Activated naive CD4-positive, alpha-beta T cell treated with Interleukin-2 at 50 U/mL for 16 hours (primary cell): ENCODE measurements around the gene RASGRP2.
"Not testable (repeated sequence)": the region's sequence is repeated elsewhere in the genome, so short reads cannot be mapped to it uniquely, and the experiment has no call there.

Experiments
- DNase-seq: peaks from one replicate; pipeline ENCODE4 v3.0.0-alpha.2; 2020

Gene RASGRP2

DNA sequence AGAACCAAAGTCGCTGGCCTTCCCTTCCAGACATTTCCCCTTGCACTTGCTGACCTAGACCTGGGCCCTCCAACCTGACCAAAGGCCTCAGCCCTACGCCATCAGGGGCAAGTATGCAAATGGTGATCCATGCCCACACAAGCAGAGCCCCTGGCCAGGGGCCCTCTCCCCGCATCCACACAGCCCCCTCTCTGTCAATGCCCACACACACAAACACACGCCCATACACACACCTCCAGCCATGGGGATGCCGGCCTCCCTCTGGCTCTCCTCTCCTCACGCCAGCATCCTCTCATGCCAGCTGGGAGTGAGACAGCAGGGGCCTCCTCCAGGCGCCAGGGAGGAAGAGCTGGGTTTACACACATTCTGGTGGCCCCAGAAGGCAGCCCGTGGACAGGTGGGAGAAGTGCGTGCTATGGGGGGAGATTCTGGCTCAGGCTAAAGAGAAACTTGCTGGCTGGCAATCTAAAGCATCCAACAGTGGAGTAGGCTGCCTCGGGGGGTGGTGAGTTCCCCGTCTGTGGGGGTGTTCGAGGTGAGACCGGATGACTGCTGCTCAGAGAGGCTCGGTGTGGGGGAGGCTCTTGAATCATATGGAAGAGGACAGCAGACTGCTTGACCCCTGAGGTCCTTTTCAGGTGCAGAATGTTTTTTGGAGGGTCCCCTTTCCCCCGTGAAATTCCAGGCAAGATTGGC lies 25.7 kb downstream of the RASGRP2 start:
- DNase-seq = no peak

- DNase-seq = no peak
These were observed 26.7 kb downstream of the RASGRP2 start for GRCh38 chr11:64717268-64717578.

DNA sequence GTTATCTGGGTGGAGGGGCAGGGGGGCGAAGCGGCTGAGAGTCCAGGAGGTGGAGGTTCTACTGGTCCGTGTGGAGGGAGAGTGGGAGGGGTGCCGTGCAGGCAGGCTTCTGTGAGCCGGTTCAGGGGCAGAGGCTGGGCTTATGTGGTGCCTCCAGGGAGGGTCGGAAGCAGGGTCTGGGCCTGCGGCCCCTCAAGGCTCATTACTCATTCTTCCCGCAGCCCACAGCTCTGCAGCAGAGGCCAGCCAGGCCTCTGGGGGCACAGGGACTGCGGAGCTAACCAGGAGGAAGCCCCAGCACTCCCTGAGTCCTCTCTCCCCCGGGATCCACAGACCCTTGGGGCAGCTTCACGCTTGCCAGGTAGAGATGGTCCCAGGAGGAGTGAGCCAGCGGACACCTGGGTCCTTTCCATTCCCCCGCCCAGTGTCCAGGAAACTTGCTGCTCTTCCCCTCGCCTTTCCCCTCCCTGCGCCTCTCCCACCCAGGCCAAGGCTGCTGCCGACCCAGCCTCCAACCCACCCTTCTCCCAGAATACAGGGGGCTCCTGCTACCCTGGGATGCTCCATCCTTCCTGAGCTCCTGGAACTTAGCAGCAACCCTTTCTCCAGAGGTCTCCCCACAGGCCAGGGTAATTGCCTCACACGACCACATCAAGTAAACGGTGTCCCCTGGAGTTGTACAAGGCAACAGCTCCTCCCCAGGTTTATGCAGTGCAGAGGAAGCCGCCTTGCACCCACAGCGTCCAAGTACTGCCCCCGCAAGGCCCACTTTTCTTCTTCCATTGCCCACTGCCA lies 27.3 kb downstream of the RASGRP2 start:
- DNase-seq = no peak

DNA sequence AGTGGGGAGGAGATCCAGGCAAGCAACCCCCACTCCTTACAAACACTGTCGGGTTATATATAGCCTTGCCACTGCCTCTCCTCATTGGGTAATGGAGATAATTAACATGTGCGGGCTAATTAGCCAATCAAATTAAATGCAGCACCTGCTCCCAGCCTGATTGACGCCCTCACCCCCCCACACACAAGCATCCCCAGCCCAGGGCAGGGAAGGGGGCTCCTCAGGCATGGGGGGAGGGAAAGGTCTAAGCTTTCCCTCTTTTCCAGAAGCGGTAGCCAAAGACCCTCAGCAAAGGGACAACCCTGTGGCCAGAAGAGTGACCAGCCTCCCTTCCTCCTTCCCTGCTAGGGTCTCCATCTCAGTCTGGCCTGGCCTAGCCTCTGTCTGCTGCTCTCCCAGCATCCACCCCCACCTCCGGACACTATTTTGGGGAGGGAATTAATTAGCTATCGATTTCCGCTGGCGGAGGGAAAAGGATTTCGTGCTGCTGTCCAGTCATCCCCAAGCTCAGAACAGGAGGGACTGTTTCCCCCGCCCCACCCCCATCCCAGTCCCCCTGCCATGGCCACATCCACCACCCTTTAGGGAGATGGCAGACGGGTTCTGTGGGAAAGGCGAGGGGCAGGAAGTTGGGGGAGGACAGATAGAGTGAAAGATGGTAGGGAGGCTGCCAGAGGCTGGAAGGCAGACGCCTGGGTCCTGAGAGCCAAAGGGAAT lies 28.0 kb downstream of the RASGRP2 start:
- DNase-seq = no peak

- no peak for DNase-seq
These were observed 28.8 kb downstream of the RASGRP2 start for GRCh38 chr11:64715110-64715509.

DNA sequence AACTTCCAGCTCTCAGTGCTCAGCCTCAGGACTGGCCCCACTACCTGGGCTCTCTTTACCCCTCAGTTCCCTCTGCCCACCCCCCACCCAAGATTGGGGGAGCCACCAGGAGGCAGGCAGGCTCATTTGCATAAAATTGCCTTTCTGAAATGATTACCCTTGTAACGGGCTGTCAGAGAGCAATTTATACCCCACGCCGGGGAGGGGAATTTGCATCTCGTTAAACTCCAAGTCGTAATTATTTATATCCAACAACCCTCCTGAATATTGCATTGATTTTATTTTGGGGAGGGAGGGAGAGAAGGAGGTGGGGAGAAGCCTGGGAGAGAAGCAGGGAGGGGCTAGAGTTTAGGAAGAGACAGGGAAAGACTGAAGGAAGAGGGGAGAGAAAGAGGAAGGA lies 29.3 kb downstream of the RASGRP2 start:
- DNase-seq = no peak

GRCh38 chr11:64713781-64714363 lies 30.1 kb downstream of the RASGRP2 start:
- DNase-seq = no peak

GRCh38 chr11:64713016-64713707 lies 30.8 kb downstream of the RASGRP2 start:
- DNase-seq = no peak

- no peak for DNase-seq
These were observed 31.4 kb downstream of the RASGRP2 start for GRCh38 chr11:64712430-64713015.

GRCh38 chr11:64711956-64712362 lies 32.0 kb downstream of the RASGRP2 start:
- no peak for DNase-seq

GRCh38 chr11:64711138-64711955 lies 32.6 kb downstream of the RASGRP2 start:
- DNase-seq = no peak

GRCh38 chr11:64710418-64711137 lies 33.4 kb downstream of the RASGRP2 start:
- no peak for DNase-seq

DNA sequence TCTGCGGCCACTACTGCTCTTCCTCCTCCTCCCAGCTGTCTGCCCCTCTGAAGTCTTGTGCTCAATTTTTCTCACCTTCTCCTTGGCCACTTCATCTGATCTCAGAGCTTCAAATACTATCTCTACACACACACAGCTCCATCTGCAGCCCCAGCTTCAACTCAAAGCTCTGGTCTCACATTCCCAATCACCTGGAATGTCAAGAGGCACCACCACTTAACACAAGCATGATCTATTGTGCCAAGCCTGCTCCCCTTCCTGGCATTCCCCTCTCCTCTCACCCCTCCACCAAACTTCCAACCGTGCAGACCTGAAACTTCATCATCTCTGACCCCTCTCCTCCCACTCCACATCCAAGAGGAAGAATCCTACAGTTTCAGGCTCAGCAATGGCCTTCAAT lies 38.4 kb downstream of the RASGRP2 start:
- no peak for DNase-seq

- no peak for DNase-seq
These were observed 40.9 kb downstream of the RASGRP2 start for GRCh38 chr11:64703048-64703447.

- DNase-seq = not testable (repeated sequence)
These were observed 42.0 kb downstream of the RASGRP2 start for GRCh38 chr11:64701956-64702355.

DNA sequence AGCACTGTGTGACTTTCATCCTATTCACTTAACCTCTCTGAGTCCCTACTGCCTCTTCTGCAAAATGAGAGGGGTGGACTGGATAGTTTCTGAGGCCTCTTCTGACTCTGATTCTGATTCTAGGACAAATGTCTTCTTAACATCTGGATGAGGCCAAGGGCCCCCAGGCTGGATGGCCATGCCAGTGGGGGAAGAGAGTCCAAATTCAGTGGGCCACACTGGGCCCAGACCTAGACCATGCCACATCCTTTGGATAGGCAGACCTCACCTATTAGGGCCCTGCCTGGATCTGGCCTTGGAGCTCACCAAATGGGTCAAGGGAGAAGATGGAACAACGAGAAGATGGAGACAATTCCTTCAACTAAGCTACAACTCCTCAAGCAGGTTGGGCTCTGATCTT lies 45.5 kb downstream of the RASGRP2 start:
- no peak for DNase-seq

DNA sequence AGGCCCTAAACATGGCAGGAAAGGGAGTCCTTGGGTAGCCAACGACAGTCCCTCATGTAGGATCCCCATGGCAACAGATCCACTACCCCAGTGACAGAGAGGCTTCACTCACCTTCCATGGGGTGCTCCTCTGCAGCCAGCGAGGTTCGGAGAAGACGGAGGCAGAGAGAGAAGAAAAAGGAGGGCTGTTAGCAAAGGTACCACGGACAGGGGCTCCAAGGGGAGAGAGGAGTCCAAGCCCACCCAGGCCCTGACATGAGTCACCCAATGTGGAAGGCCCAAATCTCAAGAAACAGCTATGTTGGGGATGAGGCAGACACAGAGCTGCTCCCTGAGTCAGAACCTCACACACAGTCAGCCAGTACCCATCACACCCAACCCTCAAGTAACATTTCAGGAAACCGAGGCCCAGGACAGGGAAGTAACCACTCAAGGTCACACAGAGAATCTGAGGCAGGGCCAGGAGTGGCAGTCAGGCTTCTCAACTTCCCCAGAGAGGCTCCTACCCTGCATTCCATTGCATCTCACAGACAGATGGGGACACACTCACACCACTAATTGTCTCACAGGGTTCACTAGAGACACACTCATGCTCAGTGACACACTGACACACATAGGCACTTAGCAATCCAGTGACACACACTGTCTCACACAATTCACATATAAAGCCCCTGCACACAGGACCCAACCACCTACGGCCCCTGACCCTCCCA lies 46.1 kb downstream of the RASGRP2 start:
- DNase-seq = no peak

- DNase-seq = no peak
These were observed 47.9 kb downstream of the RASGRP2 start for GRCh38 chr11:64696045-64696444.

DNA sequence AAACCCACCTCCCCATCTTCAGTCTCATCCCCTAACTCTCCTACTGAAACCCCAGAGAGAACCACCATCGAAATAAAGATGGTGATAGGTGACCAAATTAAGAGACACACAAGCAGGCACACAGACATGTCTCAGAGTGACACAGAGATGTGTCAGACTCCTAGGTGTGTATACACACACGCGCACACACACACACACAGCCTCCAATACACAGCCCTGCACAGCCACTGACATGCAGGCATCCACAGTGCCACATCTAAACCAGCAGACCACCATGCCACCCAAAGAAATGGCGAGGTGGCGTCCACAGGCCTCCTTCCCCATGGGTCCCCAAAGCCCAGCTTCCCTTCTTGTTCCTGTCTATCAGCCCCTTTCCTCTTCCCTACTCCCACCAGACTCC lies 48.4 kb downstream of the RASGRP2 start:
- no peak for DNase-seq

DNA sequence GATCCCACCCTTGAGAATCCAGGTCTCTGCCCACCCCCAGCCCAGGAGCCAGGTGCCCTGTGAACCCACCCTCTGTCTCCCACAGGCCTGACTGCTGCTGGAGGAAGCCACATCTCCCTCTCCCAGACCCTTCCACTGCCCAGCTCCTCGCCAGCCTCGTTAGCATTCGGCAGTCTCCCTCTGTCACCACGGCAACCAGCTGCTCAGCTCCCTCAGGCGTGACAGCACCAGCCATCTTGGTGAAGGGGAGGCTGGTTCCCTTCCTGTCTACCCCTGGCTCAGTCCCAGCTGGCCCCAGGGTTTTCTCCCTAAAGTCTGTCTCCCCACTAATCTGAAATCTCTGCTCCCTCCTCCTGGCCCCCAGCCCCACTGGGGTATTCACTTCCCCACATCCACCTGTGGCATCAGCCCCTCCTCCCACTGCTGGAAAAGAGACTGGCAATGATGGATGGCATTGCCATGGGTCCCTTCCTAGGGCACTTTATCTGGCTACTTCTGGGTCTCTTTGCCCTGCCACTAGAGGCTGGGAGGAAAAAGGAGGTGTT lies 49.0 kb downstream of the RASGRP2 start:
- no peak for DNase-seq
